Smooth muscle cell of the coronary artery (primary cell): ENCODE results near the gene KCNJ4. TPM values are rescaled to one million over a fixed set of nuclear protein-coding genes. Genes with fewer than 3 reads are reported as not detected.

Experiments
- total RNA-seq: library from RNA; depleted of rRNA; stranded (reverse); fragments of >200 nt; gene quantifications from 2 replicates; pipeline ENCODE4 v1.2.3, GENCODE V29; 2014; ENCODE audit warnings: low replicate concordance

KCNJ4 gene
- total RNA-seq, result under 0.01 TPM in 1 of 2 replicates, not detected in the other

DNA sequence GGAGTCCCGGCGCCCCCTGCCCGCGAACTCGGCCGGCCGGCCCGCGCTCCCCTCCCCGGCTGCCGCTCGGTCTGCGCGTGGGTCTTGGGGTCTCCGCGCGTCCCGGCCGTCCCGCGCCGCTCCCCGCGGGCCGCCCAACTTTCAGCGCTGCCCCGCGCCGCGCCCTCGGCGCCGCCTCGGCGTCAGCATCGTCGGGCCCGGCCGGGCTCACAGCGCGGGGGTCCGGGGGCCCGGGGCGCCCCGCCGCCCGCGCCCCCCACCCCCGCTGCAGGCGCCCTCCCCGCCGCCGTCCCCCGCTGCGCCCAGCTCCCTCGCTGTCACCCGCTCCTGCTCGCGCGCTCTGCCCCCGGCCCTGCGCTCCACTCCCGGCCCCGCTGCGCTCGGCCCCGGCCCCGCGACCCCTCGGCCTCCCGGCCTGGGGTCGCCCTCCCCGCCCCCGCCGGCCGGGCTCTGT, at the start of gene KCNJ4:
TSS of gene KCNJ4 (minus strand) at position 124 of the 454 bp plus-strand sequence. CDS start 27,067 bp downstream, outside the sequence.

GRCh38 chr22:38467904-38468442, 13.0 kb upstream of the KCNJ4 start, which contains the start of gene KDELR3:
KDELR3 (plus strand) TSS chr22:38468096; CDS start chr22:38468234, 138 bp downstream.

Other genes starting within 250 kb of the KCNJ4 start
- 12.5 and 26.3 TPM in 2 replicates for gene TMEM184B, start 182.2 kb downstream of the KCNJ4 start, total RNA-seq
- gene CSNK1E, start 137.8 kb downstream of the KCNJ4 start, total RNA-seq, result 80.6 and 122 TPM in 2 replicates
- 37.0 and 121 TPM in 2 replicates for gene KDELR3, start 12.9 kb upstream of the KCNJ4 start, total RNA-seq
- gene DDX17, start 51.1 kb upstream of the KCNJ4 start, total RNA-seq, result 217 and 451 TPM in 2 replicates
- 1.1 and 3.3 TPM in 2 replicates for gene DMC1, start 115.0 kb upstream of the KCNJ4 start, total RNA-seq
- 0.75 and 2.2 TPM in 2 replicates for gene FAM227A, start 201.2 kb upstream of the KCNJ4 start, total RNA-seq
- 16.1 and 26.8 TPM in 2 replicates for gene CBY1, start 201.4 kb upstream of the KCNJ4 start, total RNA-seq
- 48.3 and 75.0 TPM in 2 replicates for gene TOMM22, start 226.8 kb upstream of the KCNJ4 start, total RNA-seq
- gene JOSD1, start 245.7 kb upstream of the KCNJ4 start, total RNA-seq, result 31.1 and 54.8 TPM in 2 replicates